DMS53 treated with DMSO at 0.1 percent for 48 hours (cell line): Measurements from ENCODE around the gene GLUD1.
"Not testable (repeated sequence)": the region's sequence is repeated elsewhere in the genome, so short reads cannot be mapped to it uniquely, and the experiment has no call there.

ENCODE experiments used
- DNase-seq: peaks from one replicate; lab custom pipeline; 2025; ENCODE audit not compliant: unreplicated experiment; lab: John Stamatoyannopoulos, UW

Gene GLUD1

DNA sequence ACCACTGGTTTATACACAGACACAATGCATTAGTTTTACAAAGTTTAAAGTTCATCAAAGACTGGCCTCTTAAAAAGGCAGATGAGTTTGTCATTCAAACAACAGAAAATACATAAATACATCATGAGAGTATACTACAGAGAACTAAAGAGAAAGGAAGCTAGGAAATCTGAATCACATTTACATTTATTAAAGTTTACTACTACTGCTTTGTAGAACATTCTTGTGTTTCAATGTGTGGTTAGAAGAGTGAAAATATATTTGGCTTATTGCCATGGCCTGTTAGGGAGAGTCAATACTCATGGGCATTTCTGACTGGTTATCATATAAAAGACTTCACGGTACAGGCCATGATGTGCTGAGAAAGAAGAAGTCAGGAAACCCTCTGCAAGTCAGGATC, 87.5 kb downstream of the GLUD1 start:
- DNase-seq: not testable (repeated sequence)

- DNase-seq: no peak
These were observed 94.2 kb downstream of the GLUD1 start for GRCh38 chr10:87000491-87000890.
